Uterus (tissue), 4 donors: ENCODE results near the gene NAT14. TPM values are rescaled to one million over a fixed set of nuclear protein-coding genes. Genes with fewer than 3 reads are reported as not detected.
A peak's percentile ranks its signal among the peaks of the same experiment; 100 is the strongest.

Experiments
- DNase-seq, 2 donors: peaks; one replicate each; pipeline ENCODE4 v3.0.0-alpha.2; 2019 to 2020
- H3K27ac ChIP-seq, 2 donors: fragments of 200-600 bp; sonication (generic); 1 replicate in 1 of 2; 2 replicates in 1 of 2; pipeline ENCODE4 v1.5.1; 2016 to 2018
- H3K27me3 ChIP-seq, 2 donors: fragments of 200-600 bp; sonication (generic); one replicate each; pipeline ENCODE4 v1.5.1; 2018 to 2019; ENCODE audit warnings: control low read depth in 1 of 2
- H3K36me3 ChIP-seq, 2 donors: fragments of 200-600 bp; sonication (generic); one replicate each; pipeline ENCODE4 v1.5.1; 2019; ENCODE audit warnings: control low read depth in 1 of 2
- H3K4me1 ChIP-seq, 2 donors: fragments of 200-600 bp; sonication (generic); one replicate each; pipeline ENCODE4 v1.5.1; 2018 to 2019; ENCODE audit warnings: control low read depth in 1 of 2
- H3K4me3 ChIP-seq, 2 donors: fragments of 200-600 bp; sonication (generic); 1 replicate in 1 of 2; 2 replicates in 1 of 2; pipeline ENCODE4 v1.5.1; 2018 to 2019; ENCODE audit warnings: mild to moderate bottlenecking in 1 of 2
- H3K9me3 ChIP-seq, 2 donors: fragments of 200-600 bp; sonication (generic); one replicate each; pipeline ENCODE4 v1.5.1; 2019; ENCODE audit warnings: control low read depth in 1 of 2
- POLR2A ChIP-seq, 2 donors: fragments of 450-650 bp; IDR thresholded peaks; one replicate each; pipeline ENCODE4 v1.6.1; 2016; ENCODE audit warnings: antibody characterized with exemption in 2 of 2, mild to moderate bottlenecking in 1 of 2, moderate library complexity in 1 of 2
- intact Hi-C: fragments of 100-400 bp; cut with DNase I; formaldehyde crosslinking; loops from one replicate; pipeline ENCODE4 v1.15.1; 2023; ENCODE audit warnings: low total_unique reads
- total RNA-seq, 4 donors: library from RNA; depleted of rRNA in 3 of 4; stranded (reverse); fragments of >200 nt in 3 of 4; gene quantifications; one replicate each; pipeline versions ENCODE4 v1.1.0 to v1.2.4, GENCODE V29; 2014 to 2023
- TF ChIP-seq, protein P1 (sequence below), 4 experiments: fragments of 200-600 bp in 2 of 4; fragments of 450-650 bp in 2 of 4; sonication (generic) in 2 of 4; IDR thresholded peaks; one replicate each; pipeline ENCODE4 v1.5.1; 2016 to 2019; ENCODE audit warnings: antibody characterized with exemption in 4 of 4, mild to moderate bottlenecking in 2 of 4, moderate library complexity in 1 of 4
- donor health status: DM: yes; HTN: yes; CAD: no.

The NAT14 gene
- total RNA-seq, 4 donors from 2014 or later = 16.8 to 44.3 (median 19.6) TPM

DNA sequence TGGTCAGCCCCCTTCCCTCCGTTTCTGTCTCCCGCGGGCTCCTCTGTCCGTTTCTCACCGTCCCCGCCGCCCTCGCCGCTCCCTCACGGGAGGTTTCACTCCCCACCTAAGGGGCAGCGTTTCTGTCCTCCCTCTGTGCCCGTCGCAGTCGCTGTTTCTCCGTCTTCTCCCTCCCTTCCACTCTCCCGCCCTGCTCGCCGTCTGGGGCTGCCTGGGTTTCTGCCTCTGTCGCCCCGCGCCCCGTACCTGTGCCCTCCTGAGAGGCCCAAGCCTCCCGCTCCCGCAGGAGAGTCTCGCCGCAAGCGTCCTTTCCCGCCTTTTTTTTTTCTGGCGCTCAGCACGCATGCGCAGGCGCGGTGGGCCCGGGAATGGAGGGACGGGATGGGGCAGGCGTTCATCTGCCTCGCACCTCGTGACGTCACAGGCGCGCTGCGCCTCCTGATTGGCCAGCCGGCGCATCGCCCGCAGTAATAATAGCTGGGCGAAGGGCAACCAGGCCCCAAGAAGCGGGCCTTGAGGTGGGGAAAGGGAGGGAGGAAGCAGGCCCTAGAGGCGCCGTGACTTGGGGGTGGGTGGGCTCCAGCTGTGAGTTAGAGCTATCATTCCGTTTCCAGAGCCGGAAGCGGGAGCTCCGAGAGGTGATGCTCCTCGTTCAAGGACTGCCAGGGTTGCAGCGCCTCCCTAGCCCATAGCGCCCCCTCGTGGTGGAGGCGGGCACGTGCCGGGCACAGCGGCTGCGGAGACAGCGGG is 18.7 kb downstream of the NAT14 start:
- peaks cover 0 to 7% of the 10 kb centered on the region in 2 donors for H3K4me1 ChIP-seq
- no peaks in the 10 kb centered on the region for H3K27me3 ChIP-seq
- H3K36me3 ChIP-seq = no peaks in the 10 kb centered on the region
- intact Hi-C loops = loop anchor here (5.0 kb wide), 1 partner anchor 36 kb away; no protein-coding TSS in a partner anchor
- TF ChIP-seq, protein P1, sequence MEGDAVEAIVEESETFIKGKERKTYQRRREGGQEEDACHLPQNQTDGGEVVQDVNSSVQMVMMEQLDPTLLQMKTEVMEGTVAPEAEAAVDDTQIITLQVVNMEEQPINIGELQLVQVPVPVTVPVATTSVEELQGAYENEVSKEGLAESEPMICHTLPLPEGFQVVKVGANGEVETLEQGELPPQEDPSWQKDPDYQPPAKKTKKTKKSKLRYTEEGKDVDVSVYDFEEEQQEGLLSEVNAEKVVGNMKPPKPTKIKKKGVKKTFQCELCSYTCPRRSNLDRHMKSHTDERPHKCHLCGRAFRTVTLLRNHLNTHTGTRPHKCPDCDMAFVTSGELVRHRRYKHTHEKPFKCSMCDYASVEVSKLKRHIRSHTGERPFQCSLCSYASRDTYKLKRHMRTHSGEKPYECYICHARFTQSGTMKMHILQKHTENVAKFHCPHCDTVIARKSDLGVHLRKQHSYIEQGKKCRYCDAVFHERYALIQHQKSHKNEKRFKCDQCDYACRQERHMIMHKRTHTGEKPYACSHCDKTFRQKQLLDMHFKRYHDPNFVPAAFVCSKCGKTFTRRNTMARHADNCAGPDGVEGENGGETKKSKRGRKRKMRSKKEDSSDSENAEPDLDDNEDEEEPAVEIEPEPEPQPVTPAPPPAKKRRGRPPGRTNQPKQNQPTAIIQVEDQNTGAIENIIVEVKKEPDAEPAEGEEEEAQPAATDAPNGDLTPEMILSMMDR (IDR thresholded peaks at IDR 0.05) = peak; percentile 97 to 99 (median 98)
- peak in 1 of 2 donors; percentile 22 for TF ChIP-seq POLR2A (IDR thresholded peaks at IDR 0.05)
- H3K9me3 ChIP-seq = no peaks in the 10 kb centered on the region
- peak overlapping the region; percentile 66 for H3K27ac ChIP-seq
- peak; percentile 91 to 92 for DNase-seq
- peak overlapping the region; percentile 29 to 31 for H3K4me3 ChIP-seq

DNA sequence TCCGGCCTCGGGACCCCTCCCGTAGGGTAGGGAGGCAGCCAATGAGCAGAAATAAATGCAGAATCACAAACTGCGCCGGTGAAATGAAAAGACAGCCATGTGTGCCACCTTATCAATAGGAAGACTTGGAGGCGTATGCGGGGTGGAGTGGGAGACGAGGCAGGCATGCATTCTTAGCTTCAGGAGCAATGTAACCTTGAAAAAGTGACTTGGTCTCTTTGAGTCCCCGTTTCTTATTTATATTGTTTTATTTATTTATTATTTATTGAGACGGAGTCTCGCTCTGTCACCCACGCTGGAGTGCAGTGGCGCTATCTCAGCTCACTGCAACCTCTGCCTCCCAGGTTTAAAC is 19.2 kb downstream of the NAT14 start:
- intact Hi-C loops = loop anchor here (5.0 kb wide), 1 partner anchor 37 kb away; no protein-coding TSS in a partner anchor
- H3K4me3 ChIP-seq = no peak overlapping the region
- H3K27ac ChIP-seq = peak overlapping the region in 1 of 2 donors; percentile 66
- H3K9me3 ChIP-seq = no peaks in the 10 kb centered on the region
- TF ChIP-seq, protein P1 (IDR thresholded peaks at IDR 0.05) = no peak
- H3K4me1 ChIP-seq = peaks cover 0 to 7% of the 10 kb centered on the region in 2 donors
- DNase-seq = no peak
- H3K36me3 ChIP-seq = no peaks in the 10 kb centered on the region
- no peaks in the 10 kb centered on the region for H3K27me3 ChIP-seq

DNA sequence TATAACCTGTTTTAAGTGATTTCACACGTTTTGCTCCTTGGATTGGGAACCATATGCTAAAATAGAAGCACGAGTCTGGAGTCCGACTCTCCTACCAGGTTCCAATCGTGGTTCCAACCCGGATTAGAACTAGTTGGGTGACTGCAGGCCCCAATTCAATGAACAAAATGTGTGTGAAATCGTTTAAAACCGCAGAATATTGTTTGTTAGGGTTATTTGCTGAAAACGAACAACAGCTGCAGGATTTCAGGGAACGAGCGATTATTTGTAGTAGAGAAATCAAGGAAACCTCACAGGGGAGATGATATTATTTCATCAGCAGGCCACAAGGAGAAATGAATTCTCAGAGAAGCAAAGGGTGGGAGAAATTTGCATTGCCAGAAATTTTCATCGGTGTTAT is 20.0 kb downstream of the NAT14 start:
- Histone ChIP-seq H3K9me3 (no peaks in the 10 kb centered on the region), H3K4me3 (no peak overlapping the region), H3K36me3 (no peaks in the 10 kb centered on the region), H3K4me1 (peaks cover 0 to 7% of the 10 kb centered on the region in 2 donors), H3K27ac (no peak overlapping the region), H3K27me3 (no peaks in the 10 kb centered on the region)
- DNase-seq = no peak
- TF ChIP-seq POLR2A (IDR thresholded peaks at IDR 0.05) = no peak
- TF ChIP-seq, protein P1 (IDR thresholded peaks at IDR 0.05) = no peak
- intact Hi-C loops = loop anchor here (5.0 kb wide), 1 partner anchor 38 kb away; no protein-coding TSS in a partner anchor

DNA sequence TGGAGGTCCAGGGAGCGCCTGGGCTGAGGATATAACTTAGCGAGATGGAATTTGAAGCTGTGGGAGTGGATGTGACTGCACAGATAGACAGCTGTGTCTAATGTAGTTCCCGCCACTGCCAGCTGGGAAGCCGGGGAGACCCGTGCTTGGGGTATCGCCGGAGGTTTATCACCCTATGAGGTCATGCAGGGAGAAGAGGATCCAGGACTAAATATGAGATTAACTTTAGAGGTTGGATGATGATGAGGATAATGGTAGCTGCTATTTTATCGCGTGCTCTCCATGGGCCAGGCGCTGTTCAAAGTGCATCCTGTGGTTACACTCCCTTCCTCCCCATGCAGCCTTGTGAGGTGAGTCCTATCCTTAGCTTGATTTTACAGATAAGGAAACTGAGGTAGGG is 23.1 kb downstream of the NAT14 start:
- intact Hi-C loops = no loop called here
- H3K4me1 ChIP-seq = peaks cover 0 to 7% of the 10 kb centered on the region in 2 donors
- H3K27ac ChIP-seq = no peak overlapping the region
- H3K4me3 ChIP-seq = no peak overlapping the region
- DNase-seq = no peak
- no peaks in the 10 kb centered on the region for H3K27me3 ChIP-seq
- no peaks in the 10 kb centered on the region for H3K36me3 ChIP-seq
- H3K9me3 ChIP-seq = no peaks in the 10 kb centered on the region
- TF ChIP-seq, protein P1 (IDR thresholded peaks at IDR 0.05) = no peak
- TF ChIP-seq POLR2A (IDR thresholded peaks at IDR 0.05) = no peak

DNA sequence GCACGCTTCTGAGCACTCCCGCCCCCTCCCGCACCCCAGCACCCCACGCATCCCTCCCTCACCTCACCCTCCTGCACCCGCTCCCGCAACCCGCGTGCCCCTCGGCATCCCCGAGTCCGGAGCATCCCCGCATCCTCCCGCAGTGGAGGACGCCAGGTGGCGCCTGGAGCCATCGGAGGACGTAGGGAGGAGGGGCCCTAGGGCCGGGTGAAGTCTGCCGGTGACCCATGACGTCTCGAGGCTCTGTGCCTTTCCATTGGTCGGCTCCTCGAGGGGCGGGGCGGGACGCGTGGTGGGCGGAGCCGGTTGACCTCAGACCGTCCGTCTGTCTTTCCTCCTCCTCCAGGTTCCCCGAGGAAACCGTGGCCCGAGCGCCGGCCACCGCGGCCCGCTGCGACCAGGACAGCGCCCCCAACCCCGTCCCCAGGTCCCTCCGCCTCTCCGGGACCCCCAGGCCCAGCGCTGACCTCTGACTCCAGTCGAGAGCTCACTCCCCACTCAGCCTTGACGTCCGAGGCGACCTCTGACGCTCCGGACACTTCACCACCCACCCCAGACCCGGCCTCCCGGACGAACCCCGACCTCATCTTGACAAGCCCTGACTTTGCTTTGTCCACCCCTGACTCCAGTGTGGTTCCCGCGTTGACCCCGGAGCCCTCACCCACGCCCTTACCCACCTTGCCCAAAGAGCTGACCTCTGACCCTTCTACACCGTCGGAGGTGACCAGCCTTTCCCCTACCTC is 32.1 kb downstream of the NAT14 start:
- Histone ChIP-seq H3K27me3 (no peaks in the 10 kb centered on the region), H3K4me1 (peaks cover 0 to 4% of the 10 kb centered on the region in 2 donors), H3K36me3 (no peaks in the 10 kb centered on the region), H3K9me3 (no peaks in the 10 kb centered on the region), H3K4me3 (peak overlapping the region; percentile 22 to 44), H3K27ac (peak overlapping the region; percentile 86 to 93)
- DNase-seq = peak; percentile 92 to 94
- intact Hi-C loops = loop anchor here (10.0 kb wide), 1 partner anchor 88 kb away; the partner anchor contains the start of genes ZNF524 and ZNF865
- TF ChIP-seq POLR2A (IDR thresholded peaks at IDR 0.05) = peak in 1 of 2 donors; percentile 58
- TF ChIP-seq, protein P1 (IDR thresholded peaks at IDR 0.05) = peak; percentile 90 to 99 (median 94)
